NT2/D1 (cell line): ENCODE measurements around the gene NPTXR.

Source experiments
- YY1 ChIP-seq: IDR thresholded peaks from 2 replicates; pipeline ENCODE4 v1.6.1; 2011; ENCODE audit not compliant: insufficient read length, insufficient read depth
- ZNF274 ChIP-seq: IDR thresholded peaks from 2 replicates; pipeline ENCODE4 v1.6.1; 2011; ENCODE audit warnings: mild to moderate bottlenecking, low read depth, low read length

GRCh38 chr22:38878001-38878400, 34.2 kb upstream of the NPTXR start:
- TF ChIP-seq ZNF274 (no peak), YY1 (no peak)
